KMS-11 (cell line): ENCODE data around the gene NOS1.

Experiments
- H2AFZ ChIP-seq: fragments of 200-600 bp; sonication (generic); 2 replicates; pipeline ENCODE4 v1.6.1; 2016; ENCODE audit warnings: antibody characterized with exemption, mixed run types, low read depth
- H3K27ac ChIP-seq: fragments of 200-600 bp; sonication (generic); 2 replicates; pipeline ENCODE4 v1.6.1; 2016; ENCODE audit warnings: mild to moderate bottlenecking, mixed run types
- H3K27me3 ChIP-seq: fragments of 200-600 bp; sonication (generic); 2 replicates; pipeline ENCODE4 v1.6.1; 2017; ENCODE audit warnings: mild to moderate bottlenecking, low read depth, mixed run types, moderate library complexity; ENCODE audit not compliant: insufficient read depth
- H3K36me3 ChIP-seq: fragments of 200-600 bp; sonication (generic); 2 replicates; pipeline ENCODE4 v1.6.1; 2017; ENCODE audit warnings: mild to moderate bottlenecking, mixed run types; ENCODE audit not compliant: insufficient read depth
- H3K4me1 ChIP-seq: fragments of 200-600 bp; sonication (generic); 2 replicates; pipeline ENCODE4 v1.6.1; 2016; ENCODE audit warnings: mild to moderate bottlenecking, low read depth, mixed run types; ENCODE audit not compliant: poor library complexity, severe bottlenecking
- H3K4me2 ChIP-seq: fragments of 200-600 bp; sonication (generic); 2 replicates; pipeline ENCODE4 v1.7.0; 2016; ENCODE audit warnings: mild to moderate bottlenecking, mixed run types
- H3K4me3 ChIP-seq: fragments of 200-600 bp; sonication (generic); IDR thresholded peaks from 2 replicates; pipeline ENCODE4 v1.6.1; 2017; ENCODE audit warnings: low read depth, low read length, mixed read lengths; ENCODE audit not compliant: insufficient read depth
- H3K79me2 ChIP-seq: fragments of 200-600 bp; sonication (generic); 2 replicates; pipeline ENCODE4 v1.6.1; 2016; ENCODE audit warnings: low read depth, mixed run types; ENCODE audit not compliant: insufficient read depth
- H3K9ac ChIP-seq: fragments of 200-600 bp; sonication (generic); 2 replicates; pipeline ENCODE4 v1.6.1; 2016; ENCODE audit warnings: mild to moderate bottlenecking, mixed run types
- H4K20me1 ChIP-seq: fragments of 200-600 bp; sonication (generic); 2 replicates; pipeline ENCODE4 v1.6.1; 2016; ENCODE audit warnings: mild to moderate bottlenecking, mixed run types; ENCODE audit not compliant: insufficient read depth
- TF ChIP-seq, protein P1 (sequence below): fragments of 200-600 bp; sonication (generic); conservative IDR thresholded peaks from 2 replicates; pipeline ENCODE4 v1.6.1; 2017; ENCODE audit warnings: low read depth, mild to moderate bottlenecking, antibody characterized with exemption, low read length, moderate library complexity, mixed read lengths

NOS1 gene

DNA sequence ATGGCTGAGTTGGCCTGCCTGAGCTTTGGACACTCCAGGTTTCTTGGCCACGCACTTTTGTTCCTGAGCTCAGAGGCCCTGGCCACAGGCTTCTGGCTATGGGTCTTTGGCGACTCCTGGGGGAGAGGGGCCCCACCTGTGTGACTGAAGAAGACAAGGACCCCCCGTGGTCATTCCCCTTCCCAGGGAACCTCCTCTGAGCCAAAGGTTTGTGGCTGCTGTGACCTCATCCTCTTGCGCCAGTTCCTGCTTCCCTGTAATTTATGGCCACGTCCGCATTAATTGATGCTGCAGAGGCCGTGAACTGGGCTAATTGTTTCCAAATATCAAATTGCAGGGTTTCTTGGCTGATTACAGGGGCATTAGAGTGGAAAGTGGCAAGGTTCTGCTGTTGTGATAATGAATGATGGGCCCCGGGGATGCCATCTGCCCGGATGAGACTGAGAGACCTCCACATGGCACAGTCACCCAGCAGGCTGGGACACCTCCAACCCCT lies 27.6 kb upstream of the NOS1 start:
- Histone ChIP-seq H2AFZ (no peak overlapping the region), H4K20me1 (no peaks in the 10 kb centered on the region), H3K79me2 (no peaks in the 10 kb centered on the region), H3K27me3 (no peaks in the 10 kb centered on the region), H3K36me3 (no peaks in the 10 kb centered on the region), H3K27ac (no peak overlapping the region), H3K4me3 (no peak overlapping the region), H3K9ac (no peak overlapping the region), H3K4me1 (no peaks in the 10 kb centered on the region), H3K4me2 (no peak overlapping the region)
- TF ChIP-seq, protein P1, sequence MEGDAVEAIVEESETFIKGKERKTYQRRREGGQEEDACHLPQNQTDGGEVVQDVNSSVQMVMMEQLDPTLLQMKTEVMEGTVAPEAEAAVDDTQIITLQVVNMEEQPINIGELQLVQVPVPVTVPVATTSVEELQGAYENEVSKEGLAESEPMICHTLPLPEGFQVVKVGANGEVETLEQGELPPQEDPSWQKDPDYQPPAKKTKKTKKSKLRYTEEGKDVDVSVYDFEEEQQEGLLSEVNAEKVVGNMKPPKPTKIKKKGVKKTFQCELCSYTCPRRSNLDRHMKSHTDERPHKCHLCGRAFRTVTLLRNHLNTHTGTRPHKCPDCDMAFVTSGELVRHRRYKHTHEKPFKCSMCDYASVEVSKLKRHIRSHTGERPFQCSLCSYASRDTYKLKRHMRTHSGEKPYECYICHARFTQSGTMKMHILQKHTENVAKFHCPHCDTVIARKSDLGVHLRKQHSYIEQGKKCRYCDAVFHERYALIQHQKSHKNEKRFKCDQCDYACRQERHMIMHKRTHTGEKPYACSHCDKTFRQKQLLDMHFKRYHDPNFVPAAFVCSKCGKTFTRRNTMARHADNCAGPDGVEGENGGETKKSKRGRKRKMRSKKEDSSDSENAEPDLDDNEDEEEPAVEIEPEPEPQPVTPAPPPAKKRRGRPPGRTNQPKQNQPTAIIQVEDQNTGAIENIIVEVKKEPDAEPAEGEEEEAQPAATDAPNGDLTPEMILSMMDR = no peak

DNA sequence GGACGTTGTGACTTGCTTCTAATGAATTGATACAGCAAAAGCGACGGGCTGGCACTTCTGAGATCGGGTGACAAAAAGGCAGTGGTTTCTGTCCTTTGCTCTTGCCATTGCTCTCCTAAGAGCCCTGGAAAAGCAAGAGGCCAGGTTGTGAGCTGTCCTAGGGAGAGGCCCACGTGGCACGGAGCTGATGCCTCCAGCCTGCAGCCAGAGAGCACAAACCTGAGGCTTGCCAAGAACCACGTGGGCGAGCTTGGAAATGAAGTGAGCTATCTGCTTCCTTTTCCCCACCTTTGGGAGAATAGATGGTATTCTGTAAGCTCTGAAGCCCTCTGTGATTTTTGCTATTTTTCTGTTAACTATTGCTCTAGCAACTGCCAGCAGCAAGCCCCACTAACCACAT lies 26.4 kb upstream of the NOS1 start:
- H4K20me1 ChIP-seq = no peaks in the 10 kb centered on the region
- no peak overlapping the region for H3K27ac ChIP-seq
- no peak overlapping the region for H3K4me2 ChIP-seq
- H3K79me2 ChIP-seq = no peaks in the 10 kb centered on the region
- H3K27me3 ChIP-seq = no peaks in the 10 kb centered on the region
- H3K4me3 ChIP-seq = no peak overlapping the region
- no peaks in the 10 kb centered on the region for H3K36me3 ChIP-seq
- no peaks in the 10 kb centered on the region for H3K4me1 ChIP-seq
- H2AFZ ChIP-seq = no peak overlapping the region
- TF ChIP-seq, protein P1 = no peak
- no peak overlapping the region for H3K9ac ChIP-seq

DNA sequence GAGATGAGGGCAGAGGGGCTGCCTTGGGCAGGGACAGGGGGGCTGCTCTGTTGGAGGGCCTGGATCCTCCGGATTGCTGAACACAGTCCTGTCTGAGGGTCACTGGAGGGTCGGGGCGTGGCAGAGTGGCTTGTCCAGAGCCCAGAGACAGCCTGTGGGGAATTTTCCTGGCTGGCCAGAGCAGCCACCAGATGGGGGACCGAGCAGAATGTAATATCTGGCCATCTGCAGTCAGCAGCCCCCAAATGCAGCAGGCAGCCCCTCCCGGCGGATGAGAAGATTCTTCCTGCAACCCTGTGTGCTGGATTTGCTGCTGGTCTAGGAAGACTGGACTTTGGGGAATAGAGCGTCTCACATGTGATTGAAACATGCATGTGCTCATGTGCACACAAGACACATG lies 23.3 kb upstream of the NOS1 start:
- H4K20me1 ChIP-seq = no peaks in the 10 kb centered on the region
- no peak overlapping the region for H3K9ac ChIP-seq
- H3K27ac ChIP-seq = no peak overlapping the region
- no peaks in the 10 kb centered on the region for H3K79me2 ChIP-seq
- no peaks in the 10 kb centered on the region for H3K4me1 ChIP-seq
- no peaks in the 10 kb centered on the region for H3K27me3 ChIP-seq
- no peak overlapping the region for H2AFZ ChIP-seq
- TF ChIP-seq, protein P1 = no peak
- H3K36me3 ChIP-seq = no peaks in the 10 kb centered on the region
- H3K4me2 ChIP-seq = no peak overlapping the region
- no peak overlapping the region for H3K4me3 ChIP-seq

DNA sequence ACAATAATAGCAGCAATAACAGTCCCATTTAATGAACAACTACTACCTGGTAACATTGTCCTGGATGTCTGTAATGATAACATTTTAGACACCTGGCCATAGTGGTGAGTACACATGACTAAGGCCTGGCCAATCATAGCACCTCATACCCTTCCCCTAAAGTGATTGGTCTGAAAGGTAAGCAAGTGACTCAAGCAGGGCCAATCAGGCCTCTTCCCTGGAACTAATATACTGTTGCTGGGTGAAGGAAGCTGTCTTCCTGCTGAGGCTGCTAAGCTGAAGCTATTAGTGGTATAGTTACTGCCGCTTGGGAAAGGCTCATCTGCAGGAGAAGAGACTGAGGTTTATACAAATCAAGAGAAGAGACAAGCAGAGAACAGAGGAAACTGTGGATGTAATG lies 18.7 kb upstream of the NOS1 start:
- Histone ChIP-seq H2AFZ (no peak overlapping the region), H3K36me3 (no peaks in the 10 kb centered on the region), H3K4me3 (no peak overlapping the region), H3K9ac (no peak overlapping the region), H3K79me2 (no peaks in the 10 kb centered on the region), H3K27me3 (no peaks in the 10 kb centered on the region), H3K27ac (no peak overlapping the region), H3K4me2 (no peak overlapping the region), H3K4me1 (no peaks in the 10 kb centered on the region), H4K20me1 (no peaks in the 10 kb centered on the region)
- TF ChIP-seq, protein P1 = no peak
